NCI-H345 treated with DMSO at 0.1 percent for 48 hours (cell line): Measurements from ENCODE around the gene SLAMF7.

Source experiments
- DNase-seq: peaks from one replicate; lab custom pipeline; 2025; ENCODE audit not compliant: unreplicated experiment; lab: John Stamatoyannopoulos, UW

SLAMF7 gene

DNA sequence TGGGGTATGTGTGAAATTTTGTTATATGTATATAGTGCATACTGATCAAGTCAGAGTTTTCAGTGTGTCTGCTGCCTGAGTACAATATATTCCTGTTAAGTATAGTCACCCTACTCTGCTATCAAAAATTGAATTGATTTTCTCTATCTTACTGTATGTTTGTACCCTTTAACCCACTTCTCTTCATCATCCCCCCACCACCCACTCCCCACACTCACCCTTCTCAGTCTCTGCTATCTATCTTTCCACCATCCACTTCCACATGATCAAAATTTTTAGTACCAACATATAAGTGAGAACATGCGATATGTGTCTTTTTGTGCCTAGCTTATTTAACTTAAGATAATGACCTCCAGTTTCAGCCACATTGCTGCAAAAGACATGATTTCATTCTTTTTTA, 61.1 kb downstream of the SLAMF7 start:
- DNase-seq, result no peak

DNA sequence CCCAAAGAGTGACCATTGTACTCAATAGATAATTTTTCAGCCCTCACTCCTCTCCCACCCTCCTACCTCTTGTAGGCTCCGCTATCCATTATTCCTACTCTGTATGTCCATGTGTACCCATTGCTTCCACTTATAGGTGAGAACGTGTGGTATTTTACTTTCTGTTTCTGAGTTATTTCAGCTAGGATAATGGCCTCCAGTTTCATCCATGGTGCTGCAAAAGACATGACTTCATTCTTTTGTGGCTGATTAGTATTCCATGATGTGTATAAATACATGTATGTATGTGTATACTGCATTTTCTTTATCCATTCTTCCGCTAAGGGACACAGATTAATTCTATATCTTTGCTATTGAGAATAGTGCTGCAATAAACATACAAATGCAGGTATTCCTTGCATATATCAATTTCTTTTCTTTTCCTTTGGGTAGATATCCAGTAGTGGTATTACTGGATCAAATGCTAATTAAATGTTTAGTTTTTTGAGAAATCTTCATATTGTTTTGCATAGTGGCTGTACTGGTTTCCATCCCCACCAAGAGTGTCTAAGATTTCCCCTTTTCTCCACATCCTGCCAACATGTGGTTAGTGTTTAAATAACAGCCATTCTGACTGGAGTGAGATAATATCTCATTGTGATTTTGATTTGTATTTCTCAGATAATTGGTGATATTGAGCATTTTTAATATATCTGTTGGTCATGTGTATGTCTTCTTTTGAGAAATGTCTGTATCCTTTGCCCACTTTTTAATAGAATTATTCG, 61.8 kb downstream of the SLAMF7 start:
- no peak for DNase-seq

DNA sequence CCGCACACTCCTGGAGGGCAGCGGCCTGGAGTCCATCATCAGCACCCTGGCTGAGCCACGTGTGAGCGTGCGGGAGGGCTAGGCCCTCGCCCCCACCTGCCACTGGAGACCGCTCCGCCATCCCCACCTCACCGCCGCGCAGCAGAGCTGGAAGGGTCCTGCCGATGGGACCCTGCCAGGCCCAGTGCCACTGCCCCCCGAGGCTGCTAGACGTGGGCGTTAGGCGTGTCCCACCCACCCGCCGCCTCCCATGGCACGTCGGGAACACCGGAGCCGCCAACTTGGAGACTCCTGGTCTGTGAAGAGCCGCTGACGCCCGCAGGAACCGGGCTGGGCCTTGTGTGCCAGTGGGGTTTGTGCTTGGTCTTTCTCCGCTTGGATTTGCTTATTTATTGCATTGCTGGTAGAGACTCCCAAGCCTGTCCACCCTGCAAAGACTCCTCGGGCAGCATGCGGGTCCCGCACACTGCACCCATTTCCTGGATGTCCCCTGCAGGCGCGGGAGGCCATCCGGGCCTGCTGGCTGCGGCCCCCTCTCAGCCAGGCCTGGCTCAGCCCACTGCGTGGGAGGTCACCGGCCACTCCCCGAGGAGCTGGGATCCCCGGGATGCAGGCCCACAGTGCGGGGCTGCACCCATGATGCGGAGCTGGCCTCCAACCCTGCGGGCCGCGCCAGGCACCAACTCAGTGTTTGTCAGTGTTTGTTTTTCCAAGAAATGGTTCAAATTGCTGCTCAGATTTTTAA, 63.0 kb downstream of the SLAMF7 start:
- DNase-seq, result no peak
